Heart left ventricle (tissue), 16 donors: Measurements from ENCODE around the gene CPNE6. TPM values are rescaled to one million over a fixed set of nuclear protein-coding genes. Genes with fewer than 3 reads are reported as not detected.
A peak's percentile ranks its signal among the peaks of the same experiment; 100 is the strongest.

Experiments
- ATAC-seq, 4 donors: fragments of 200-7000 bp; cut with Tn5 transposase; one replicate each; pipeline ENCODE4 v1.9.1; 2020 to 2022; ENCODE audit warnings: moderate library complexity in 4 of 4, mild to moderate bottlenecking in 3 of 4, moderate number of reproducible peaks in 1 of 4
- DNase-seq, 5 donors: peaks; one replicate each; pipeline ENCODE4 v3.0.0-alpha.2; 2020
- H3K27ac ChIP-seq, 12 donors: fragments of 200-600 bp; sonication (generic) in 4 of 12; one replicate each; pipeline versions ENCODE4 v1.5.0 to v1.8.0; 2016 to 2022; ENCODE audit warnings: mild to moderate bottlenecking in 2 of 12
- H3K27me3 ChIP-seq, 9 donors: fragments of 200-600 bp; sonication (generic) in 2 of 9; one replicate each; pipeline versions ENCODE4 v1.5.1 to v1.8.0; 2016 to 2022; ENCODE audit warnings: mild to moderate bottlenecking in 3 of 9
- H3K36me3 ChIP-seq, 9 donors: fragments of 200-600 bp; sonication (generic) in 2 of 9; one replicate each; pipeline versions ENCODE4 v1.5.0 to v1.8.0; 2018 to 2022; ENCODE audit warnings: mild to moderate bottlenecking in 2 of 9
- H3K4me1 ChIP-seq, 12 donors: fragments of 200-600 bp; sonication (generic) in 4 of 12; one replicate each; pipeline versions ENCODE4 v1.5.0 to v1.8.0; 2016 to 2022; ENCODE audit warnings: mild to moderate bottlenecking in 3 of 12
- H3K4me3 ChIP-seq, 12 donors: fragments of 200-600 bp; sonication (generic) in 4 of 12; one replicate each; pipeline versions ENCODE4 v1.5.0 to v1.8.0; 2017 to 2022; ENCODE audit warnings: mild to moderate bottlenecking in 9 of 12, moderate library complexity in 4 of 12
- H3K9me3 ChIP-seq, 12 donors: fragments of 200-600 bp; sonication (generic) in 4 of 12; one replicate each; pipeline versions ENCODE4 v1.5.0 to v1.8.0; 2016 to 2022; ENCODE audit warnings: mild to moderate bottlenecking in 1 of 12
- POLR2A ChIP-seq, 2 donors: fragments of 450-650 bp; IDR thresholded peaks; one replicate each; pipeline ENCODE4 v1.6.1; 2017; ENCODE audit warnings: antibody characterized with exemption in 2 of 2, mild to moderate bottlenecking in 2 of 2, moderate library complexity in 2 of 2
- WGBS, 4 donors: extraction: QIAGEN DNeasy Blood & Tissue Kit in 2 of 4; methylation state at CpG; one replicate each; pipeline versions ENCODE4 v1.1.5 to v1.1.7; 2013 to 2018; 5-methylcytosine and 5-hydroxymethylcytosine counted together
- intact Hi-C, 10 donors: fragments of 100-400 bp; cut with DNase I; formaldehyde crosslinking; loops; one replicate each; pipeline versions ENCODE4 v1.11.1 to v1.14.2; 2022
- polyA plus RNA-seq, 2 donors: library from polyadenylated mRNA; stranded (reverse); fragments of 200-250 nt; gene quantifications; one replicate each; pipeline ENCODE4 v1.2.3, GENCODE V29; 2013
- total RNA-seq, 9 donors: library from RNA; depleted of rRNA in 2 of 9; stranded (reverse); fragments of >200 nt in 2 of 9; fragmentation: NEBNext Ultra II Directional in 3 of 9; extraction: Animal tissue kit (Norgen Biotek cat#: 25700) in 3 of 9; gene quantifications; one replicate each; pipeline versions ENCODE4 v1.1.0 to v1.2.4, GENCODE V29; 2016 to 2023
- TF ChIP-seq, protein P1 (sequence below), 12 donors: fragments of 200-600 bp; sonication (generic) in 4 of 12; IDR thresholded peaks; one replicate each; pipeline versions ENCODE4 v1.5.0 to v1.8.0; 2018 to 2022; ENCODE audit warnings: antibody characterized with exemption in 12 of 12, mild to moderate bottlenecking in 5 of 12
- donor health status: ischemic (EF 13 %, LVEDD 7.1; RV severe dilation, severe dysfunction).
- donor health status: healthy with polysubstance abuse.
- donor health status: DM: no; HTN: yes; CAD: no.
- donor health status: DM: no; HTN: no; CAD: no.
- donor health status: ischemic (EF 25% LVEDD 6.9; RV normal size, moderate dysfunction).
- donor health status: ischemic (EF 25% LVEDD 5.7; RV mildly dilated, moderate dysfunction).
- donor health status: healthy.
- donor health status: DM: yes; HTN: yes; CAD: no.
- donor health status: ischemic (EF 35%, LVEDD 5.7; RV mildly dilated, moderate dysfunction).
- donor health status: nonischemic (EF 11% LVEDD 7.7; RV severe dilation, severe dysfunction).
- donor health status: DM: yes; HTN: yes; CAD: no.
- donor health status: PGD.
- donor health status: ischemic (EF 29% LVEDD 5.4; RV normal size, mild dysfunction).
- donor health status: nonischemic (EF 23%, LVEDD 6.1; RV moderate dilation, normal function).

CPNE6 gene
- total and polyA plus RNA-seq, 11 donors: 0.23 to 0.52 (median 0.25) TPM; not detected in 8

- WGBS, 4 donors: 24 to 35% (median 27%) methylated on average over 17 to 26 of the region's 26 CpGs
- intact Hi-C loops: no loop called here
- Histone ChIP-seq H3K36me3 (no peaks in the 10 kb centered on the region), H3K27me3 (peaks cover 0 to 20% (median 3%) of the 10 kb centered on the region in 9 donors), H3K4me3 (peak overlapping the region; percentile 44 to 74 (median 58)), H3K9me3 (no peaks in the 10 kb centered on the region), H3K27ac (peak overlapping the region in 2 of 12 donors; percentile 55 to 60), H3K4me1 (peaks cover 0 to 14% (median 10%) of the 10 kb centered on the region in 12 donors)
- TF ChIP-seq, protein P1, sequence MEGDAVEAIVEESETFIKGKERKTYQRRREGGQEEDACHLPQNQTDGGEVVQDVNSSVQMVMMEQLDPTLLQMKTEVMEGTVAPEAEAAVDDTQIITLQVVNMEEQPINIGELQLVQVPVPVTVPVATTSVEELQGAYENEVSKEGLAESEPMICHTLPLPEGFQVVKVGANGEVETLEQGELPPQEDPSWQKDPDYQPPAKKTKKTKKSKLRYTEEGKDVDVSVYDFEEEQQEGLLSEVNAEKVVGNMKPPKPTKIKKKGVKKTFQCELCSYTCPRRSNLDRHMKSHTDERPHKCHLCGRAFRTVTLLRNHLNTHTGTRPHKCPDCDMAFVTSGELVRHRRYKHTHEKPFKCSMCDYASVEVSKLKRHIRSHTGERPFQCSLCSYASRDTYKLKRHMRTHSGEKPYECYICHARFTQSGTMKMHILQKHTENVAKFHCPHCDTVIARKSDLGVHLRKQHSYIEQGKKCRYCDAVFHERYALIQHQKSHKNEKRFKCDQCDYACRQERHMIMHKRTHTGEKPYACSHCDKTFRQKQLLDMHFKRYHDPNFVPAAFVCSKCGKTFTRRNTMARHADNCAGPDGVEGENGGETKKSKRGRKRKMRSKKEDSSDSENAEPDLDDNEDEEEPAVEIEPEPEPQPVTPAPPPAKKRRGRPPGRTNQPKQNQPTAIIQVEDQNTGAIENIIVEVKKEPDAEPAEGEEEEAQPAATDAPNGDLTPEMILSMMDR (IDR thresholded peaks at IDR 0.05): no peak
- TF ChIP-seq POLR2A (IDR thresholded peaks at IDR 0.05): no peak
- DNase-seq (no peak), ATAC-seq (no peak)
Observed at GRCh38 chr14:24081739-24082211, 10.4 kb downstream of the CPNE6 start.

DNA sequence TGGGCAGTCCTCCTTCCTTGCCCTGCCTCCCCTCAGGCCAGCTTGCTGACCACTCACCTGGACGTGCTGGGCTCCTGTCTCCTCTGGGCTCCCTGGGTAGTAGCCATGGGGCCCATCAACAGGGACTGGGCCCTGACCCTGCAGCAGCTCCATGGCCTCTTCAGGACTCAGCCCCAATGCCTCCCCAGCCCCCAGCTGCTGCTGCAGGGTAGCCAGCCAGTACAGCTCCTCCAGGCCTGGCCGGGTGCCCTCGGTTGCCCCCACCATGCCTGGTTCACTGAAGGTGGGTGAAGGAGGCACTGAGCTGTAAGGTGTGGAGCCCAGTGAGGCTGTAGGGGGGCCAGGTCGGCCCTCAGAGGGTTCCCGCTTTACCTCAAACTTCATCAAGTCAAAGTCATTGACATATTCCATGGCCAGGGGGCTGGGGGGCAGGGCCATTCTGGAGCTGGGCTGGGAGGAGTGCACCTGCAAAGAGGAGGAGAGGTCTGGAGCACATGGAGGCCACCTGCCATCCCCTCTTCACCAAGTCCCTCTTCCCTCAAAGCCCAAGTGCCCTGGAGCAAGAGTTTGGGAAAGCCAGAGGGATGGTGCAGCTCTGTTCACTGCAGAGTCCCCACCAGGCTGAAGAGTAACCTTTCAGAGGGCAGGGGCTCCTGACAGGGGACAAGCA lies 11.2 kb downstream of the CPNE6 start:
- DNase-seq: no peak
- no peaks in the 10 kb centered on the region for H3K9me3 ChIP-seq
- TF ChIP-seq, protein P1 (IDR thresholded peaks at IDR 0.05): no peak
- TF ChIP-seq POLR2A (IDR thresholded peaks at IDR 0.05): no peak
- no peak for ATAC-seq
- intact Hi-C loops: no loop called here
- H3K27me3 ChIP-seq: peaks cover 0 to 20% (median 3%) of the 10 kb centered on the region in 9 donors
- H3K4me1 ChIP-seq: peaks cover 0 to 14% (median 10%) of the 10 kb centered on the region in 12 donors
- H3K27ac ChIP-seq: no peak overlapping the region
- 89 to 96% (median 92%) methylated on average over 5 of the region's 5 CpGs for WGBS, 4 donors
- H3K4me3 ChIP-seq: no peak overlapping the region
- no peaks in the 10 kb centered on the region for H3K36me3 ChIP-seq

DNA sequence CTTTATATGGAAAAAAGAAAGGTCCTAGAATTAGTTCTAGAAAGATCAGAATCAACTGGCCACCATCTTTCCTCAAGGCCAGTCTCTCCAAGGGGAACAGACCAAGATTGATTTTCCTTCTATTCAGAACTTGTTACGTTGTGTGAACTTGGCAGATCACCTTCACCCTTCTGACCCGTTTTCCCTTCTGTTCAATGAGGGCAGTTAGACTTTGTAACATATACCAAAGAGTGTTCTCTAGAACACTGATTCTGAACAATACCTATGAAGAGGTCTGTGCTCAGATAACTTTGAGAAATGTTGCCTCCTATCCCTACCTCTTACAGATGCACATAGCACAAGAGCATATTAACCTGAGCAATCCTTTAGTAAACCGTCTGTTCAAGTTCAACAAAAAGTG lies 12.1 kb downstream of the CPNE6 start:
- Histone ChIP-seq H3K36me3 (no peaks in the 10 kb centered on the region), H3K27ac (no peak overlapping the region), H3K27me3 (peaks cover 0 to 20% (median 3%) of the 10 kb centered on the region in 9 donors), H3K9me3 (no peaks in the 10 kb centered on the region), H3K4me1 (peaks cover 0 to 14% (median 10%) of the 10 kb centered on the region in 12 donors), H3K4me3 (no peak overlapping the region)
- intact Hi-C loops: no loop called here
- TF ChIP-seq POLR2A (IDR thresholded peaks at IDR 0.05): no peak
- TF ChIP-seq, protein P1 (IDR thresholded peaks at IDR 0.05): no peak
- DNase-seq (no peak), ATAC-seq (no peak)
- WGBS, 4 donors: 86 to 94% (median 91%) methylated on average over 3 of the region's 3 CpGs

- DNase-seq: peak in 1 of 5 donors; percentile 1
- H3K4me1 ChIP-seq: peaks cover 0 to 14% (median 10%) of the 10 kb centered on the region in 12 donors
- H3K9me3 ChIP-seq: no peaks in the 10 kb centered on the region
- WGBS, 4 donors: 94 to 97% (median 95%) methylated on average over 2 of the region's 2 CpGs
- peaks cover 0 to 20% (median 3%) of the 10 kb centered on the region in 9 donors for H3K27me3 ChIP-seq
- no peak for TF ChIP-seq POLR2A (IDR thresholded peaks at IDR 0.05)
- TF ChIP-seq, protein P1 (IDR thresholded peaks at IDR 0.05): no peak
- H3K4me3 ChIP-seq: no peak overlapping the region
- no peaks in the 10 kb centered on the region for H3K36me3 ChIP-seq
- no peak for ATAC-seq
- intact Hi-C loops: no loop called here
- no peak overlapping the region for H3K27ac ChIP-seq
Observed at GRCh38 chr14:24084440-24084839, 13.1 kb downstream of the CPNE6 start.
